PC-3 (cell line): Measurements from ENCODE around the gene MAP7. TPM values are rescaled to one million over a fixed set of nuclear protein-coding genes. Genes with fewer than 3 reads are reported as not detected.

Experiments used
- ATAC-seq: fragments of 200-7000 bp; cut with Tn5 transposase; 2 replicates; pipeline ENCODE4 v1.9.1; 2020; ENCODE audit warnings: mild to moderate bottlenecking, moderate library complexity
- BruUV-seq: library from RNA; stranded (reverse); fragments of 400-500 nt; replicated peaks from 2 replicates; lab custom pipeline; 2021; lab: Mats Ljungman, UMichigan
- CTCF ChIA-PET: fragments of 300-600 bp; sonication (Branson Sonifier 250); formaldehyde crosslinking; loops from one replicate; lab custom pipeline; 2022; ENCODE audit warnings: antibody characterized with exemption; lab: Charles Lee
- POLR2A ChIA-PET: fragments of 300-600 bp; sonication (Branson Sonifier 250); formaldehyde crosslinking; loops from one replicate; lab custom pipeline; 2022; ENCODE audit warnings: antibody characterized with exemption; ENCODE audit not compliant: unreplicated experiment; lab: Charles Lee
- DNase-seq: peaks from one replicate; pipeline ENCODE4 v3.0.0-alpha.2; 2015
- H2AFZ ChIP-seq: fragments of 300-600 bp; sonication (generic); 2 replicates; pipeline ENCODE4 v1.6.0; 2016; ENCODE audit warnings: antibody characterized with exemption, low read length
- H3F3A ChIP-seq: fragments of 300-600 bp; sonication (generic); one replicate; pipeline ENCODE4 v1.6.0; 2017; ENCODE audit warnings: antibody characterized with exemption, low read length, control low read depth, mild to moderate bottlenecking; ENCODE audit not compliant: unreplicated experiment
- H3K27ac ChIP-seq: fragments of 300-600 bp; sonication (generic); 2 replicates; pipeline ENCODE4 v1.5.1; 2016; ENCODE audit warnings: mild to moderate bottlenecking, low read length
- H3K27me3 ChIP-seq: fragments of 300-600 bp; sonication (generic); 2 replicates; pipeline ENCODE4 v1.6.1; 2016; ENCODE audit warnings: low read length, mixed read lengths
- H3K36me3 ChIP-seq: fragments of 300-600 bp; sonication (generic); 2 replicates; pipeline ENCODE4 v1.6.1; 2016; ENCODE audit warnings: low read depth, mixed run types, low read length, mixed read lengths
- H3K4me1 ChIP-seq: fragments of 300-600 bp; sonication (generic); 2 replicates; pipeline ENCODE4 v1.5.1; 2016; ENCODE audit warnings: low read length; ENCODE audit not compliant: insufficient read depth
- H3K4me2 ChIP-seq: fragments of 300-600 bp; sonication (generic); 2 replicates; pipeline ENCODE4 v1.6.0; 2016; ENCODE audit warnings: low read length
- H3K4me3 ChIP-seq: fragments of 300-600 bp; sonication (generic); 2 replicates; pipeline ENCODE4 v1.5.1; 2016; ENCODE audit warnings: mild to moderate bottlenecking, low read length, mixed read lengths
- H3K79me2 ChIP-seq: fragments of 300-600 bp; sonication (generic); 2 replicates; pipeline ENCODE4 v1.6.1; 2017; ENCODE audit warnings: low read length, mixed read lengths
- H3K9ac ChIP-seq: fragments of 300-600 bp; sonication (generic); 2 replicates; pipeline ENCODE4 v1.6.0; 2016; ENCODE audit warnings: mild to moderate bottlenecking, low read length
- H3K9me2 ChIP-seq: fragments of 300-600 bp; sonication (generic); replicated peaks from 2 replicates; pipeline ENCODE4 v1.6.1; 2016; ENCODE audit warnings: mixed run types, low read length, mixed read lengths
- H3K9me3 ChIP-seq: fragments of 300-600 bp; sonication (generic); 2 replicates; pipeline ENCODE4 v1.6.1; 2016; ENCODE audit warnings: low read length, mixed read lengths
- H4K20me1 ChIP-seq: fragments of 300-600 bp; sonication (generic); 2 replicates; pipeline ENCODE4 v1.6.1; 2016; ENCODE audit warnings: low read length, mixed read lengths
- EZH2 ChIP-seq: fragments of 300-600 bp; sonication (generic); IDR thresholded peaks from one replicate; pipeline ENCODE4 v1.6.1; 2017; ENCODE audit warnings: antibody characterized with exemption, mild to moderate bottlenecking, low read length; ENCODE audit not compliant: unreplicated experiment
- EZH2phosphoT487 ChIP-seq: fragments of 300-600 bp; sonication (generic); IDR thresholded peaks from 2 replicates; pipeline ENCODE4 v1.6.1; 2018; ENCODE audit warnings: mild to moderate bottlenecking, antibody characterized with exemption, low read length, borderline replicate concordance
- intact Hi-C: fragments of 100-400 bp; cut with micrococcal nuclease; formaldehyde crosslinking; loops from 2 replicates; pipeline ENCODE4 v1.9.0; 2023
- total RNA-seq: library from RNA; depleted of rRNA; stranded (reverse); fragments of >200 nt; gene quantifications from 2 replicates; pipeline ENCODE4 v1.2.3, GENCODE V29; 2014
- TF ChIP-seq, protein P1 (sequence below): fragments of 300-600 bp; sonication (generic); conservative IDR thresholded peaks from 2 replicates; pipeline ENCODE4 v1.5.1; 2017; ENCODE audit warnings: antibody characterized with exemption, low read depth, mild to moderate bottlenecking, low read length

Gene MAP7
- total RNA-seq, 1 experiment from 2014 or later: 13.9 TPM

DNA sequence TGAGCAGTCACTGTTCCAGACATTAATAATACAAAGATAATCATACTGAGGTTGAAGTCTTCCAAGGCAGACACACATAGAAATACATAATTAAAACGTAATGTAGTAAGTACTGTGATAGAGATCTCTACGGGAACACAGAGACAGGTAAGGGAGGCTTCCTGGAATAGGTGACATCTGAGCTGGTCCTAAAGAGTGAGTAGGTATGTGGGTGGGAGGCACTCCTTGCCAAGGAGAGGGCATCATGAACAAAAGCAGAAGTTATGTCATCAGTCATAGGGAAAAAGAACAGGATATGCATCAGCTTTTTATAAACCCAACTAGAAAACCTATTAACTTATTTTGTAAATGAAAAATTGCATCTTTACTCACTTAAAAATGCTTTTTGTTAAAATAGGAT lies 110.0 kb downstream of the MAP7 start:
- no peaks in the 10 kb centered on the region for H3K9me3 ChIP-seq
- H3K36me3 ChIP-seq: no peaks in the 10 kb centered on the region
- intact Hi-C loops: no loop called here
- H3F3A ChIP-seq: no peaks in the 10 kb centered on the region
- no peak for ATAC-seq
- no TSS peak for BruUV-seq
- H3K4me3 ChIP-seq: no peak overlapping the region
- POLR2A ChIA-PET: no interaction called here
- CTCF ChIA-PET: no interaction called here
- H2AFZ ChIP-seq: no peak overlapping the region
- H3K9ac ChIP-seq: no peak overlapping the region
- no peak overlapping the region for H3K27ac ChIP-seq
- no peaks in the 10 kb centered on the region for H3K9me2 ChIP-seq
- H4K20me1 ChIP-seq: no peaks in the 10 kb centered on the region
- TF ChIP-seq EZH2phosphoT487: no peak
- TF ChIP-seq, protein P1, sequence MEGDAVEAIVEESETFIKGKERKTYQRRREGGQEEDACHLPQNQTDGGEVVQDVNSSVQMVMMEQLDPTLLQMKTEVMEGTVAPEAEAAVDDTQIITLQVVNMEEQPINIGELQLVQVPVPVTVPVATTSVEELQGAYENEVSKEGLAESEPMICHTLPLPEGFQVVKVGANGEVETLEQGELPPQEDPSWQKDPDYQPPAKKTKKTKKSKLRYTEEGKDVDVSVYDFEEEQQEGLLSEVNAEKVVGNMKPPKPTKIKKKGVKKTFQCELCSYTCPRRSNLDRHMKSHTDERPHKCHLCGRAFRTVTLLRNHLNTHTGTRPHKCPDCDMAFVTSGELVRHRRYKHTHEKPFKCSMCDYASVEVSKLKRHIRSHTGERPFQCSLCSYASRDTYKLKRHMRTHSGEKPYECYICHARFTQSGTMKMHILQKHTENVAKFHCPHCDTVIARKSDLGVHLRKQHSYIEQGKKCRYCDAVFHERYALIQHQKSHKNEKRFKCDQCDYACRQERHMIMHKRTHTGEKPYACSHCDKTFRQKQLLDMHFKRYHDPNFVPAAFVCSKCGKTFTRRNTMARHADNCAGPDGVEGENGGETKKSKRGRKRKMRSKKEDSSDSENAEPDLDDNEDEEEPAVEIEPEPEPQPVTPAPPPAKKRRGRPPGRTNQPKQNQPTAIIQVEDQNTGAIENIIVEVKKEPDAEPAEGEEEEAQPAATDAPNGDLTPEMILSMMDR: no peak
- TF ChIP-seq EZH2: no peak
- no peak overlapping the region for H3K4me2 ChIP-seq
- no peaks in the 10 kb centered on the region for H3K27me3 ChIP-seq
- no peak for DNase-seq
- H3K79me2 ChIP-seq: no peaks in the 10 kb centered on the region
- no peaks in the 10 kb centered on the region for H3K4me1 ChIP-seq

DNA sequence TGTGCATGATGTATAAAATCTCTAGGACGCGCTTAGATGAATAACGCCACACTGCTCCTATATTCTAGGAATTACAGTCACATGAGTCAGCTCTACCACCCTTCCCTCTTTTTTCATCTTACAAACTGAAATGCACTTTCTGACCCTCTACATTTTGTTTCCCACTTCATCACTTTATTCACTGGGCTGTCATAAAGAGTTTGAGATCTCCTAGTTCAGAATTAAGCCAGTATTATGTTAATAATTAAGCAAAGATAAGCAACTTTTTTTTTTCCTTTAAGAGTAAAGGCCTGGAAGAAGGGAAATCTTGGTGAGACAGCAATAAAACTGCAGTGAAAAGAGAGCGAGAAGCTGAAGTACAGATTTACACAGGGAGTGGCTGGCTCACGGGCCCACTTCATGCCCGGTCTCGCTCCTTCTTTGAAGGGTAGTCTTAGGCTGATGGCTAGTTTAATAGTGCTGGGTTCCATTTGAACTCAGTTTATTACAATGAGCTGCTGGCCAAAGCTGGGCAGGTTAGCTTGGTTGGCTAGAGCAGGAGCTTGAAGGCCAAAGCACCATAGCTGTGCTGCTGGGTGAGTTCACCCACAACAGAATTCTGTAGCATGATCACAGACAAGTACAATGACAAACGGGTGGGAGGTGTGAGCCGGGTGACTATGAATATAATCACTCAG lies 110.6 kb downstream of the MAP7 start:
- Histone ChIP-seq H3K79me2 (no peaks in the 10 kb centered on the region), H3K36me3 (no peaks in the 10 kb centered on the region), H3K9me3 (no peaks in the 10 kb centered on the region), H3K27me3 (no peaks in the 10 kb centered on the region), H3K27ac (no peak overlapping the region), H3K4me3 (no peak overlapping the region), H2AFZ (no peak overlapping the region), H4K20me1 (no peaks in the 10 kb centered on the region), H3K9me2 (no peaks in the 10 kb centered on the region), H3K4me1 (no peaks in the 10 kb centered on the region), H3F3A (no peaks in the 10 kb centered on the region), H3K9ac (no peak overlapping the region), H3K4me2 (no peak overlapping the region)
- ChIA-PET CTCF (no interaction called here), POLR2A (no interaction called here)
- no peak for DNase-seq
- TF ChIP-seq EZH2phosphoT487 (no peak), EZH2 (no peak)
- TF ChIP-seq, protein P1: no peak
- ATAC-seq: no peak
- BruUV-seq: no TSS peak
- intact Hi-C loops: no loop called here

DNA sequence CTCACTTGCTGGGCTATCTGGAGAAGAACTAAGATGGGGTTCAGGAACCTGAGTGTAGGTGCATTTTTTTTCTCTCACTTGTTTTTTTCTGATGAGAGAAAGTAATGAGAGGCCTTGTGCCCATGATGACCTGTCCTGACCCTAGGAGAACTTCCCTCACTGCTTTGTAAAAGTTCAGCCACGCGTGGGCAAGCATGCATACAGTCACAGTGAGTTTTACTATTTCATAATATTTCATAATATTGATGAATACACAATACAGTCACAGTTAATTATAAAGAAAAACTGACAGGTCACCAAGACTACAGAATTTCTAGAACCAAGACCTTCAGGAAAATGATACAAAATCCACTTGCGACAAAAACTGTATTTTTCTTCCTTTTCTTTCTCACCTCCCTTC lies 111.8 kb downstream of the MAP7 start:
- H3K36me3 ChIP-seq: no peaks in the 10 kb centered on the region
- intact Hi-C loops: no loop called here

More for the DNA sequence above, 111.8 kb downstream of the MAP7 start:
- Histone ChIP-seq H3K9me3 (no peaks in the 10 kb centered on the region), H3K27ac (no peak overlapping the region), H2AFZ (no peak overlapping the region), H3F3A (no peaks in the 10 kb centered on the region), H3K9ac (no peak overlapping the region), H4K20me1 (no peaks in the 10 kb centered on the region), H3K9me2 (no peaks in the 10 kb centered on the region), H3K79me2 (no peaks in the 10 kb centered on the region), H3K27me3 (no peaks in the 10 kb centered on the region), H3K4me1 (no peaks in the 10 kb centered on the region), H3K4me2 (no peak overlapping the region), H3K4me3 (no peak overlapping the region)
- DNase-seq: no peak
- CTCF ChIA-PET: no interaction called here
- TF ChIP-seq, protein P1: no peak
- TF ChIP-seq EZH2 (no peak), EZH2phosphoT487 (no peak)
- POLR2A ChIA-PET: no interaction called here
- no TSS peak for BruUV-seq
- no peak for ATAC-seq
